Measurements from ENCODE around the gene BARD1. TPM values are rescaled to one million over a fixed set of nuclear protein-coding genes. Genes with fewer than 3 reads are reported as not detected.

Gene BARD1
- total RNA-seq, 1 experiment from 2014 or later: 39.6 TPM

DNA sequence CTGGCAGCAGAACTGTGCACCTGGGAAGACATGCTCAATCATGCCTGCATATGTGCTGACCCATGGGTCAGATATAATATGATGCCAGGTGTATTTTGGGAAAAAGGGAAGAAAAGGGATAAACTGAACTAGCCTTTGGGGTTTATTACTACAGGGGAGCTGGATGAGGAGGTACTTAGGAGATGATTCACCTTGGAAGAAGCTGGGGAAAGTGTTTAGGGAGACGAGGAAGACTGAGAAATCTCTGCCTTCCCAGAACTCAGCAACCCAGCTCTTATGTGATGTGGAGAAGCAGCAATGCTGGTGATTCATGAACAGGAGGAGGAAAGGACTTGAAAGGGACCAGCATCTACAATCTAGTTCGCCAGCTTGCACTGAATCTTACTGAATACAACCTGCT lies 110.2 kb downstream of the BARD1 start (continued):
- TF ChIP-seq NR3C1 (CRISPR knock-in tag; conservative IDR thresholded peaks at IDR 0.05; ENCODE audit: low read depth): no peak
- no peak for TF ChIP-seq ZNF416 (CRISPR knock-in tag; IDR thresholded peaks at IDR 0.05)
- TF ChIP-seq, protein P1, sequence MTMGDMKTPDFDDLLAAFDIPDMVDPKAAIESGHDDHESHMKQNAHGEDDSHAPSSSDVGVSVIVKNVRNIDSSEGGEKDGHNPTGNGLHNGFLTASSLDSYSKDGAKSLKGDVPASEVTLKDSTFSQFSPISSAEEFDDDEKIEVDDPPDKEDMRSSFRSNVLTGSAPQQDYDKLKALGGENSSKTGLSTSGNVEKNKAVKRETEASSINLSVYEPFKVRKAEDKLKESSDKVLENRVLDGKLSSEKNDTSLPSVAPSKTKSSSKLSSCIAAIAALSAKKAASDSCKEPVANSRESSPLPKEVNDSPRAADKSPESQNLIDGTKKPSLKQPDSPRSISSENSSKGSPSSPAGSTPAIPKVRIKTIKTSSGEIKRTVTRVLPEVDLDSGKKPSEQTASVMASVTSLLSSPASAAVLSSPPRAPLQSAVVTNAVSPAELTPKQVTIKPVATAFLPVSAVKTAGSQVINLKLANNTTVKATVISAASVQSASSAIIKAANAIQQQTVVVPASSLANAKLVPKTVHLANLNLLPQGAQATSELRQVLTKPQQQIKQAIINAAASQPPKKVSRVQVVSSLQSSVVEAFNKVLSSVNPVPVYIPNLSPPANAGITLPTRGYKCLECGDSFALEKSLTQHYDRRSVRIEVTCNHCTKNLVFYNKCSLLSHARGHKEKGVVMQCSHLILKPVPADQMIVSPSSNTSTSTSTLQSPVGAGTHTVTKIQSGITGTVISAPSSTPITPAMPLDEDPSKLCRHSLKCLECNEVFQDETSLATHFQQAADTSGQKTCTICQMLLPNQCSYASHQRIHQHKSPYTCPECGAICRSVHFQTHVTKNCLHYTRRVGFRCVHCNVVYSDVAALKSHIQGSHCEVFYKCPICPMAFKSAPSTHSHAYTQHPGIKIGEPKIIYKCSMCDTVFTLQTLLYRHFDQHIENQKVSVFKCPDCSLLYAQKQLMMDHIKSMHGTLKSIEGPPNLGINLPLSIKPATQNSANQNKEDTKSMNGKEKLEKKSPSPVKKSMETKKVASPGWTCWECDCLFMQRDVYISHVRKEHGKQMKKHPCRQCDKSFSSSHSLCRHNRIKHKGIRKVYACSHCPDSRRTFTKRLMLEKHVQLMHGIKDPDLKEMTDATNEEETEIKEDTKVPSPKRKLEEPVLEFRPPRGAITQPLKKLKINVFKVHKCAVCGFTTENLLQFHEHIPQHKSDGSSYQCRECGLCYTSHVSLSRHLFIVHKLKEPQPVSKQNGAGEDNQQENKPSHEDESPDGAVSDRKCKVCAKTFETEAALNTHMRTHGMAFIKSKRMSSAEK (CRISPR knock-in tag; IDR thresholded peaks at IDR 0.05; ENCODE audit: borderline replicate concordance): no peak

DNA sequence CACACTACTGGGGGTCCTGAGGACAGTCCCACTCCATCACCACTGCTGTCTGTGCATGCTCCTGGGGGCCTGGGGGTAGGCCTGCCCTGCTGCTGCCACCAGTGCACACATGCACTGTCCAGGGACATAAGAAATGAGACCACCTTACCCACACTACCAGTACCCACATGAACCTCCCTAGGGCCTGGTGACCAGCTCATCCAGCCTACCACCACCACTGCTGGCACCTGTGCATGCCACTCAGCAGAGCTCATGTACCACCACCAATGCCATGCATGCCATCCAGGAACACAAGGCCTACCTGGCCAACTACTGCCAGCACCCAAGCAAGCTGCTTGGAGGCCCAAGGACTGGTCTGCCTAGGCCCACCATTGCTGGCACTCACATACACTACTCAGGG lies 112.8 kb downstream of the BARD1 start:
- Mint-ChIP-seq H3K4me1 (no peaks in the 10 kb centered on the region), H3K27ac (no peak overlapping the region), H3K9me3 (peaks cover 16% of the 10 kb centered on the region), H3K4me3 (no peak overlapping the region), H3K36me3 (peaks cover 12% of the 10 kb centered on the region), H3K27me3 (ENCODE audit: low read depth) (no peaks in the 10 kb centered on the region)
- ATAC-seq (no peak), DNase-seq (ENCODE audit: low spot score) (no peak)
- ChIA-PET CTCF (no interaction called here), POLR2A (no interaction called here)
- TF ChIP-seq ZNF263 (CRISPR knock-in tag; IDR thresholded peaks at IDR 0.05; ENCODE audit: low read depth) (no peak), NFATC4 (CRISPR knock-in tag; IDR thresholded peaks at IDR 0.05) (no peak)
- TF ChIP-seq, protein P2, sequence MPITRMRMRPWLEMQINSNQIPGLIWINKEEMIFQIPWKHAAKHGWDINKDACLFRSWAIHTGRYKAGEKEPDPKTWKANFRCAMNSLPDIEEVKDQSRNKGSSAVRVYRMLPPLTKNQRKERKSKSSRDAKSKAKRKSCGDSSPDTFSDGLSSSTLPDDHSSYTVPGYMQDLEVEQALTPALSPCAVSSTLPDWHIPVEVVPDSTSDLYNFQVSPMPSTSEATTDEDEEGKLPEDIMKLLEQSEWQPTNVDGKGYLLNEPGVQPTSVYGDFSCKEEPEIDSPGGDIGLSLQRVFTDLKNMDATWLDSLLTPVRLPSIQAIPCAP (CRISPR knock-in tag; IDR thresholded peaks at IDR 0.05): no peak
- TF ChIP-seq, protein P3, sequence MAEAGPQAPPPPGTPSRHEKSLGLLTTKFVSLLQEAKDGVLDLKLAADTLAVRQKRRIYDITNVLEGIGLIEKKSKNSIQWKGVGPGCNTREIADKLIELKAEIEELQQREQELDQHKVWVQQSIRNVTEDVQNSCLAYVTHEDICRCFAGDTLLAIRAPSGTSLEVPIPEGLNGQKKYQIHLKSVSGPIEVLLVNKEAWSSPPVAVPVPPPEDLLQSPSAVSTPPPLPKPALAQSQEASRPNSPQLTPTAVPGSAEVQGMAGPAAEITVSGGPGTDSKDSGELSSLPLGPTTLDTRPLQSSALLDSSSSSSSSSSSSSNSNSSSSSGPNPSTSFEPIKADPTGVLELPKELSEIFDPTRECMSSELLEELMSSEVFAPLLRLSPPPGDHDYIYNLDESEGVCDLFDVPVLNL (CRISPR knock-in tag; IDR thresholded peaks at IDR 0.05; ENCODE audit: borderline replicate concordance, low read depth): no peak

DNA sequence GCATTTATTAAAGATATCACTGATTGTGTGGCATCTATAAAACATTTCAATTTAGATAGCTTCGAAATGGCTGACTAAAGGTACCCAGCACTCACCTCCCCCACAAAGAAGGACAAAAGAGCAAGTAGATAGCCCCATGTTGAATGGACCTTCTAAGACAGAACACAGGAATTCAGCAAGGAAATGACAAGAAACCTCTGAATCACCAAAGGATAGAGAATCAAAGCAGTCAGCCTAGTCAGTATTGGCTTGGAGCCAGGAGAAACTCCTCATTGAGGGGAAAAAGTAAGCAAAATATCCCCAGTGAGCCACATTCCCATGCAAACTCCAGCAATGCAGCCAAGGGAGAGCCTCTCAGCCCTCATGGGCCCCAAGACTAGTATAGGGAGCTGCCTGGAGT lies 113.7 kb downstream of the BARD1 start:
- Mint-ChIP-seq H3K36me3 (peaks cover 5% of the 10 kb centered on the region), H3K4me3 (no peak overlapping the region), H3K27ac (no peak overlapping the region), H3K27me3 (ENCODE audit: low read depth) (no peaks in the 10 kb centered on the region), H3K4me1 (no peaks in the 10 kb centered on the region), H3K9me3 (peaks cover 7% of the 10 kb centered on the region)
- no peak for TF ChIP-seq NFE2L1 (CRISPR knock-in tag; IDR thresholded peaks at IDR 0.05)
- TF ChIP-seq, protein P4, sequence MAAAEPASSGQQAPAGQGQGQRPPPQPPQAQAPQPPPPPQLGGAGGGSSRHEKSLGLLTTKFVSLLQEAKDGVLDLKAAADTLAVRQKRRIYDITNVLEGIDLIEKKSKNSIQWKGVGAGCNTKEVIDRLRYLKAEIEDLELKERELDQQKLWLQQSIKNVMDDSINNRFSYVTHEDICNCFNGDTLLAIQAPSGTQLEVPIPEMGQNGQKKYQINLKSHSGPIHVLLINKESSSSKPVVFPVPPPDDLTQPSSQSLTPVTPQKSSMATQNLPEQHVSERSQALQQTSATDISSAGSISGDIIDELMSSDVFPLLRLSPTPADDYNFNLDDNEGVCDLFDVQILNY (CRISPR knock-in tag; IDR thresholded peaks at IDR 0.05): no peak
- no peak for TF ChIP-seq TEAD1 (CRISPR knock-in tag; IDR thresholded peaks at IDR 0.05)
- TF ChIP-seq NFATC4 (CRISPR knock-in tag; IDR thresholded peaks at IDR 0.05): no peak
- no peak for TF ChIP-seq PRRX2 (CRISPR knock-in tag; IDR thresholded peaks at IDR 0.05)
- TF ChIP-seq, protein P5, sequence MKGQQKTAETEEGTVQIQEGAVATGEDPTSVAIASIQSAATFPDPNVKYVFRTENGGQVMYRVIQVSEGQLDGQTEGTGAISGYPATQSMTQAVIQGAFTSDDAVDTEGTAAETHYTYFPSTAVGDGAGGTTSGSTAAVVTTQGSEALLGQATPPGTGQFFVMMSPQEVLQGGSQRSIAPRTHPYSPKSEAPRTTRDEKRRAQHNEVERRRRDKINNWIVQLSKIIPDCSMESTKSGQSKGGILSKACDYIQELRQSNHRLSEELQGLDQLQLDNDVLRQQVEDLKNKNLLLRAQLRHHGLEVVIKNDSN (CRISPR knock-in tag; IDR thresholded peaks at IDR 0.05): no peak
- TF ChIP-seq, protein P6, sequence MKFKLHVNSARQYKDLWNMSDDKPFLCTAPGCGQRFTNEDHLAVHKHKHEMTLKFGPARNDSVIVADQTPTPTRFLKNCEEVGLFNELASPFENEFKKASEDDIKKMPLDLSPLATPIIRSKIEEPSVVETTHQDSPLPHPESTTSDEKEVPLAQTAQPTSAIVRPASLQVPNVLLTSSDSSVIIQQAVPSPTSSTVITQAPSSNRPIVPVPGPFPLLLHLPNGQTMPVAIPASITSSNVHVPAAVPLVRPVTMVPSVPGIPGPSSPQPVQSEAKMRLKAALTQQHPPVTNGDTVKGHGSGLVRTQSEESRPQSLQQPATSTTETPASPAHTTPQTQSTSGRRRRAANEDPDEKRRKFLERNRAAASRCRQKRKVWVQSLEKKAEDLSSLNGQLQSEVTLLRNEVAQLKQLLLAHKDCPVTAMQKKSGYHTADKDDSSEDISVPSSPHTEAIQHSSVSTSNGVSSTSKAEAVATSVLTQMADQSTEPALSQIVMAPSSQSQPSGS (CRISPR knock-in tag; IDR thresholded peaks at IDR 0.05; ENCODE audit: borderline replicate concordance, low read depth): no peak
- TF ChIP-seq ZNF121 (CRISPR knock-in tag; IDR thresholded peaks at IDR 0.05): no peak
- TF ChIP-seq CBFB (CRISPR knock-in tag; IDR thresholded peaks at IDR 0.05; ENCODE audit: low read depth): no peak
- TF ChIP-seq, protein P7, sequence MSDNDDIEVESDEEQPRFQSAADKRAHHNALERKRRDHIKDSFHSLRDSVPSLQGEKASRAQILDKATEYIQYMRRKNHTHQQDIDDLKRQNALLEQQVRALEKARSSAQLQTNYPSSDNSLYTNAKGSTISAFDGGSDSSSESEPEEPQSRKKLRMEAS (CRISPR knock-in tag; IDR thresholded peaks at IDR 0.05): no peak
- TF ChIP-seq, protein P8, sequence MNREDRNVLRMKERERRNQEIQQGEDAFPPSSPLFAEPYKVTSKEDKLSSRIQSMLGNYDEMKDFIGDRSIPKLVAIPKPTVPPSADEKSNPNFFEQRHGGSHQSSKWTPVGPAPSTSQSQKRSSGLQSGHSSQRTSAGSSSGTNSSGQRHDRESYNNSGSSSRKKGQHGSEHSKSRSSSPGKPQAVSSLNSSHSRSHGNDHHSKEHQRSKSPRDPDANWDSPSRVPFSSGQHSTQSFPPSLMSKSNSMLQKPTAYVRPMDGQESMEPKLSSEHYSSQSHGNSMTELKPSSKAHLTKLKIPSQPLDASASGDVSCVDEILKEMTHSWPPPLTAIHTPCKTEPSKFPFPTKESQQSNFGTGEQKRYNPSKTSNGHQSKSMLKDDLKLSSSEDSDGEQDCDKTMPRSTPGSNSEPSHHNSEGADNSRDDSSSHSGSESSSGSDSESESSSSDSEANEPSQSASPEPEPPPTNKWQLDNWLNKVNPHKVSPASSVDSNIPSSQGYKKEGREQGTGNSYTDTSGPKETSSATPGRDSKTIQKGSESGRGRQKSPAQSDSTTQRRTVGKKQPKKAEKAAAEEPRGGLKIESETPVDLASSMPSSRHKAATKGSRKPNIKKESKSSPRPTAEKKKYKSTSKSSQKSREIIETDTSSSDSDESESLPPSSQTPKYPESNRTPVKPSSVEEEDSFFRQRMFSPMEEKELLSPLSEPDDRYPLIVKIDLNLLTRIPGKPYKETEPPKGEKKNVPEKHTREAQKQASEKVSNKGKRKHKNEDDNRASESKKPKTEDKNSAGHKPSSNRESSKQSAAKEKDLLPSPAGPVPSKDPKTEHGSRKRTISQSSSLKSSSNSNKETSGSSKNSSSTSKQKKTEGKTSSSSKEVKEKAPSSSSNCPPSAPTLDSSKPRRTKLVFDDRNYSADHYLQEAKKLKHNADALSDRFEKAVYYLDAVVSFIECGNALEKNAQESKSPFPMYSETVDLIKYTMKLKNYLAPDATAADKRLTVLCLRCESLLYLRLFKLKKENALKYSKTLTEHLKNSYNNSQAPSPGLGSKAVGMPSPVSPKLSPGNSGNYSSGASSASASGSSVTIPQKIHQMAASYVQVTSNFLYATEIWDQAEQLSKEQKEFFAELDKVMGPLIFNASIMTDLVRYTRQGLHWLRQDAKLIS (CRISPR knock-in tag; IDR thresholded peaks at IDR 0.05; ENCODE audit: borderline replicate concordance): no peak
- TF ChIP-seq MYBL2 (CRISPR knock-in tag; IDR thresholded peaks at IDR 0.05): no peak
- TF ChIP-seq RORB (CRISPR knock-in tag; IDR thresholded peaks at IDR 0.05): no peak
- TF ChIP-seq ESRRA (CRISPR knock-in tag; IDR thresholded peaks at IDR 0.05; ENCODE audit: borderline replicate concordance): no peak
- ChIA-PET POLR2A (no interaction called here), CTCF (no interaction called here)
- DNase-seq (ENCODE audit: low spot score) (no peak), ATAC-seq (no peak)

All from WTC11 (cell line).